Measurements from ENCODE around the gene PLEKHF1.

Gene PLEKHF1

GRCh38 chr19:29694161-29694560 lies 28.9 kb downstream of the PLEKHF1 start:
- ATAC-seq (no peak), DNase-seq (no peak)
- peaks cover 5 to 19% of the 10 kb centered on the region in 2 donors for H3K9me3 Mint-ChIP-seq
- H3K4me3 Mint-ChIP-seq: no peak overlapping the region
- H3K27ac Mint-ChIP-seq: no peak overlapping the region
- H3K27me3 Mint-ChIP-seq: no peaks in the 10 kb centered on the region
- peaks cover 51% of the 10 kb centered on the region for H3K4me1 Mint-ChIP-seq

GRCh38 chr19:29694669-29695627 lies 29.7 kb downstream of the PLEKHF1 start:
- ATAC-seq (peak; percentile 98), DNase-seq (peak; percentile 80 to 86)
- Mint-ChIP-seq H3K27me3 (no peaks in the 10 kb centered on the region), H3K27ac (peak overlapping the region; percentile 66 to 87), H3K9me3 (peaks cover 0 to 12% of the 10 kb centered on the region in 2 donors), H3K4me3 (no peak overlapping the region), H3K4me1 (peaks cover 44% of the 10 kb centered on the region)

GRCh38 chr19:29695765-29696564 lies 30.7 kb downstream of the PLEKHF1 start:
- Mint-ChIP-seq H3K4me3 (no peak overlapping the region), H3K4me1 (peaks cover 38% of the 10 kb centered on the region), H3K9me3 (peaks cover 0 to 12% of the 10 kb centered on the region in 2 donors), H3K27ac (peak overlapping the region; percentile 65 to 82), H3K27me3 (no peaks in the 10 kb centered on the region)
- DNase-seq (no peak), ATAC-seq (no peak)

GRCh38 chr19:29696565-29696846 lies 31.2 kb downstream of the PLEKHF1 start:
- Mint-ChIP-seq H3K4me3 (no peak overlapping the region), H3K27ac (peak overlapping the region in 1 of 2 donors; percentile 96), H3K27me3 (no peaks in the 10 kb centered on the region), H3K4me1 (peaks cover 35% of the 10 kb centered on the region), H3K9me3 (peaks cover 0 to 12% of the 10 kb centered on the region in 2 donors)
- ATAC-seq (no peak), DNase-seq (no peak)

- Mint-ChIP-seq H3K27me3 (no peaks in the 10 kb centered on the region), H3K4me1 (peaks cover 38% of the 10 kb centered on the region), H3K9me3 (peaks cover 0 to 12% of the 10 kb centered on the region in 2 donors), H3K4me3 (no peak overlapping the region), H3K27ac (peak overlapping the region; percentile 68 to 96)
- DNase-seq (no peak), ATAC-seq (no peak)
These were observed 32.4 kb downstream of the PLEKHF1 start for GRCh38 chr19:29697523-29698261.

- H3K27me3 Mint-ChIP-seq: no peaks in the 10 kb centered on the region
- H3K9me3 Mint-ChIP-seq: peaks cover 0 to 12% of the 10 kb centered on the region in 2 donors
- H3K4me3 Mint-ChIP-seq: no peak overlapping the region
- DNase-seq (no peak), ATAC-seq (no peak)
- H3K4me1 Mint-ChIP-seq: peaks cover 44% of the 10 kb centered on the region
- no peak overlapping the region for H3K27ac Mint-ChIP-seq
These were observed 34.6 kb downstream of the PLEKHF1 start for GRCh38 chr19:29699861-29700260.

- H3K27ac Mint-ChIP-seq: no peak overlapping the region
- H3K4me3 Mint-ChIP-seq: no peak overlapping the region
- no peak for DNase-seq
- peaks cover 0 to 8% of the 10 kb centered on the region in 2 donors for H3K9me3 Mint-ChIP-seq
- ATAC-seq: no peak
- no peaks in the 10 kb centered on the region for H3K27me3 Mint-ChIP-seq
- H3K4me1 Mint-ChIP-seq: peaks cover 44% of the 10 kb centered on the region
These were observed 35.2 kb downstream of the PLEKHF1 start for GRCh38 chr19:29700498-29700897.

GRCh38 chr19:29702161-29702962 lies 37.1 kb downstream of the PLEKHF1 start:
- Mint-ChIP-seq H3K27ac (peak overlapping the region in 1 of 2 donors; percentile 48), H3K9me3 (no peaks in the 10 kb centered on the region), H3K4me3 (no peak overlapping the region), H3K27me3 (no peaks in the 10 kb centered on the region), H3K4me1 (peaks cover 52% of the 10 kb centered on the region)
- ATAC-seq: no peak
- no peak for DNase-seq

- Mint-ChIP-seq H3K4me3 (no peak overlapping the region), H3K9me3 (no peaks in the 10 kb centered on the region), H3K27ac (peak overlapping the region in 1 of 2 donors; percentile 63), H3K4me1 (peaks cover 52% of the 10 kb centered on the region), H3K27me3 (no peaks in the 10 kb centered on the region)
- ATAC-seq (no peak), DNase-seq (no peak)
These were observed 37.7 kb downstream of the PLEKHF1 start for GRCh38 chr19:29702963-29703320.

GRCh38 chr19:29704562-29705558 lies 39.6 kb downstream of the PLEKHF1 start:
- H3K27me3 Mint-ChIP-seq: no peaks in the 10 kb centered on the region
- no peaks in the 10 kb centered on the region for H3K9me3 Mint-ChIP-seq
- ATAC-seq (peak; percentile 96), DNase-seq (peak; percentile 63 to 65)
- H3K4me3 Mint-ChIP-seq: peak overlapping the region; percentile 68 to 72
- peak overlapping the region; percentile 96 to 98 for H3K27ac Mint-ChIP-seq
- peaks cover 68% of the 10 kb centered on the region for H3K4me1 Mint-ChIP-seq

- no peaks in the 10 kb centered on the region for H3K27me3 Mint-ChIP-seq
- ATAC-seq: no peak
These were observed 40.4 kb downstream of the PLEKHF1 start for GRCh38 chr19:29705706-29706105.

GRCh38 chr19:29706635-29707034 lies 41.4 kb downstream of the PLEKHF1 start:
- DNase-seq (no peak), ATAC-seq (no peak)
- H3K4me3 Mint-ChIP-seq: peak overlapping the region in 1 of 2 donors; percentile 24
- H3K27me3 Mint-ChIP-seq: no peaks in the 10 kb centered on the region
- peak overlapping the region; percentile 56 to 74 for H3K27ac Mint-ChIP-seq
- peaks cover 86% of the 10 kb centered on the region for H3K4me1 Mint-ChIP-seq
- no peaks in the 10 kb centered on the region for H3K9me3 Mint-ChIP-seq

More at GRCh38 chr19:29705706-29706105, 40.4 kb downstream of the PLEKHF1 start:
- peak overlapping the region; percentile 96 to 98 for H3K27ac Mint-ChIP-seq
- H3K4me3 Mint-ChIP-seq: peak overlapping the region in 1 of 2 donors; percentile 68
- no peaks in the 10 kb centered on the region for H3K9me3 Mint-ChIP-seq
- DNase-seq: no peak
- peaks cover 76% of the 10 kb centered on the region for H3K4me1 Mint-ChIP-seq

- ATAC-seq (no peak), DNase-seq (no peak)
- H3K27me3 Mint-ChIP-seq: no peaks in the 10 kb centered on the region
- H3K27ac Mint-ChIP-seq: peak overlapping the region in 1 of 2 donors; percentile 34
- peaks cover 100% of the 10 kb centered on the region for H3K4me1 Mint-ChIP-seq
- H3K9me3 Mint-ChIP-seq: no peaks in the 10 kb centered on the region
- no peak overlapping the region for H3K4me3 Mint-ChIP-seq
These were observed 43.5 kb downstream of the PLEKHF1 start for GRCh38 chr19:29708554-29709439.
